GM21447 (cell line): ENCODE measurements around the gene SYT14.
"Not testable (repeated sequence)": the region's sequence is repeated elsewhere in the genome, so short reads cannot be mapped to it uniquely, and the experiment has no call there.

Experiments used
- ATAC-seq: cut with Tn5 transposase; IDR thresholded peaks from one replicate; pipeline ENCODE4 v1.9.1; 2021; ENCODE audit not compliant: unreplicated experiment

SYT14 gene

GRCh38 chr1:209931141-209931540 is 6.9 kb upstream of the SYT14 start:
- no peak for ATAC-seq

GRCh38 chr1:209936125-209936524 is 1.9 kb upstream of the SYT14 start:
- no peak for ATAC-seq

GRCh38 chr1:209945377-209945776 is 7.4 kb downstream of the SYT14 start:
- ATAC-seq: no peak

GRCh38 chr1:209948155-209948554 is 10.1 kb downstream of the SYT14 start:
- ATAC-seq: no peak

GRCh38 chr1:209956116-209956515 is 18.1 kb downstream of the SYT14 start:
- ATAC-seq: no peak

- no peak for ATAC-seq
Observed at GRCh38 chr1:209959623-209960022, 21.6 kb downstream of the SYT14 start.

- no peak for ATAC-seq
Observed at GRCh38 chr1:209960926-209961325, 22.9 kb downstream of the SYT14 start.

GRCh38 chr1:209962388-209962787 is 24.4 kb downstream of the SYT14 start:
- ATAC-seq: no peak

GRCh38 chr1:209962856-209963255 is 24.8 kb downstream of the SYT14 start:
- no peak for ATAC-seq

- ATAC-seq: no peak
Observed at GRCh38 chr1:209965996-209966395, 28.0 kb downstream of the SYT14 start.

GRCh38 chr1:209978721-209979120 is 40.7 kb downstream of the SYT14 start:
- ATAC-seq: not testable (repeated sequence)

- no peak for ATAC-seq
Observed at GRCh38 chr1:209983953-209984352, 45.9 kb downstream of the SYT14 start.

GRCh38 chr1:209985002-209985401 is 47.0 kb downstream of the SYT14 start:
- ATAC-seq: no peak

GRCh38 chr1:209988706-209989105 is 50.7 kb downstream of the SYT14 start:
- no peak for ATAC-seq

GRCh38 chr1:209989525-209989924 is 51.5 kb downstream of the SYT14 start:
- no peak for ATAC-seq

GRCh38 chr1:209993061-209993830 is 55.2 kb downstream of the SYT14 start:
- no peak for ATAC-seq

GRCh38 chr1:209996348-209996747 is 58.3 kb downstream of the SYT14 start:
- no peak for ATAC-seq

- ATAC-seq: no peak
Observed at GRCh38 chr1:209999005-209999404, 61.0 kb downstream of the SYT14 start.

- no peak for ATAC-seq
Observed at GRCh38 chr1:210001751-210002150, 63.7 kb downstream of the SYT14 start.

- no peak for ATAC-seq
Observed at GRCh38 chr1:210003501-210003900, 65.5 kb downstream of the SYT14 start.

- ATAC-seq: no peak
Observed at GRCh38 chr1:210010161-210010560, 72.1 kb downstream of the SYT14 start.

- ATAC-seq: no peak
Observed at GRCh38 chr1:210021145-210021860, 83.3 kb downstream of the SYT14 start.
